Smooth muscle cell (in vitro differentiated cells): ENCODE measurements around the gene C16orf87. TPM values are rescaled to one million over a fixed set of nuclear protein-coding genes. Genes with fewer than 3 reads are reported as not detected.

Source experiments
- DNase-seq: peaks from one replicate; lab custom pipeline; 2025; ENCODE audit not compliant: unreplicated experiment; lab: John Stamatoyannopoulos, UW
- H2AFZ ChIP-seq: fragments of 200-600 bp; sonication (generic); 2 replicates; pipeline ENCODE4 v1.6.0; 2016; ENCODE audit warnings: antibody characterized with exemption, low read depth, mild to moderate bottlenecking
- H3F3A ChIP-seq: fragments of 200-600 bp; sonication (generic); 2 replicates; pipeline ENCODE4 v1.6.0; 2017; ENCODE audit warnings: antibody characterized with exemption, low read depth
- H3K27ac ChIP-seq: fragments of 200-600 bp; sonication (generic); 2 replicates; pipeline ENCODE4 v1.5.1; 2016; ENCODE audit warnings: low read depth, mild to moderate bottlenecking
- H3K27me3 ChIP-seq: fragments of 200-600 bp; sonication (generic); 2 replicates; pipeline ENCODE4 v1.6.1; 2016; ENCODE audit warnings: low read depth, mild to moderate bottlenecking
- H3K36me3 ChIP-seq: fragments of 200-600 bp; sonication (generic); 2 replicates; pipeline ENCODE4 v1.5.1; 2016; ENCODE audit warnings: low read depth
- H3K4me1 ChIP-seq: fragments of 200-600 bp; sonication (generic); 2 replicates; pipeline ENCODE4 v1.5.1; 2016; ENCODE audit warnings: low read depth
- H3K4me2 ChIP-seq: fragments of 200-600 bp; sonication (generic); 2 replicates; pipeline ENCODE4 v1.6.0; 2016; ENCODE audit warnings: mild to moderate bottlenecking
- H3K4me3 ChIP-seq: fragments of 200-600 bp; sonication (generic); 2 replicates; pipeline ENCODE4 v1.5.1; 2016; ENCODE audit warnings: mild to moderate bottlenecking
- H3K79me2 ChIP-seq: fragments of 200-600 bp; sonication (generic); 2 replicates; pipeline ENCODE4 v1.6.0; 2016; ENCODE audit warnings: low read depth, mild to moderate bottlenecking
- H3K9ac ChIP-seq: fragments of 200-600 bp; sonication (generic); 2 replicates; pipeline ENCODE4 v1.6.0; 2016; ENCODE audit warnings: low read depth
- H3K9me3 ChIP-seq: fragments of 200-600 bp; sonication (generic); replicated peaks from 2 replicates; pipeline ENCODE4 v1.5.1; 2016; ENCODE audit warnings: low read depth
- H4K20me1 ChIP-seq: fragments of 200-600 bp; sonication (generic); 2 replicates; pipeline ENCODE4 v1.6.0; 2016; ENCODE audit warnings: low read depth
- WGBS: methylation state at CpG from one replicate; pipeline ENCODE4 v1.1.7; 2016; ENCODE audit warnings: low lambda C conversion rate; 5-methylcytosine and 5-hydroxymethylcytosine counted together
- polyA plus RNA-seq: library from polyadenylated mRNA; unstranded; fragments of >200 nt; fragmentation: Nextera tagmentation; extraction: Ambion mirVana; gene quantifications from 2 replicates; pipeline ENCODE4 v1.2.1, GENCODE V29; 2016
- total RNA-seq: library from RNA; depleted of rRNA; stranded (reverse); fragments of >200 nt; gene quantifications from 2 replicates; pipeline ENCODE4 v1.2.3, GENCODE V29; 2014
- TF ChIP-seq, protein P1 (sequence below): fragments of 200-600 bp; sonication (generic); IDR thresholded peaks from 2 replicates; pipeline ENCODE4 v1.5.1; 2017; ENCODE audit warnings: borderline replicate concordance, mild to moderate bottlenecking, antibody characterized with exemption; ENCODE audit not compliant: insufficient read depth, poor library complexity, severe bottlenecking

Gene C16orf87
- total and polyA plus RNA-seq, 2 experiments from 2014 or later: 19.6 to 21.5 TPM

DNA sequence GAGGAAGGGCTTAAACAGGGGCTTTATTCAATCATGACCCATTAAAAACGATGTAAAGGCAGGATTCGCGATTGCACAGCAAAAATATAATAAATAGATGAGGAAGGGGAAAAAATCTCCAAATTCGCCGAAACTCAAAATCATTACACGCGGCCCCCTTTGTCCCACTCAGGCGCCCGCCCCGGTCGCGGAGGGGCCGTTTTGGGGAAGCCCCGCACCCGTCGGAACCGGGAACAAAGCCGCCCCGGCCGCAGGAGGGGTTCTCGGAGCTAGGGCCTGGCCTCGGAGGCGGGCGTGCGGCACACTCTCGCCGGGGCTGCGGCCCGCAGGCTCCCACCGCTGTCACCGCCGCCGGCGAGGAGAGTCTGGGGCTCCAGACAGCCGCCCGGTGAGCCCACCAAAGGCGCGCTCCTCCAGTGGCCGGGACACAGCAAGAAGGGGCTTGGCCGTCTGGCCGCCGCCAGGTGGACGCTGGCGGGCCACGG is 521 bp downstream of the C16orf87 start:
- H3K9ac ChIP-seq: peak overlapping the region; percentile 93
- no peak for DNase-seq
- peak overlapping the region; percentile 94 for H3K4me3 ChIP-seq
- under 1% methylated on average over 39 of the region's 45 CpGs for WGBS
- H3K79me2 ChIP-seq: peaks cover 46% of the 10 kb centered on the region
- H3K27me3 ChIP-seq: no peaks in the 10 kb centered on the region
- peak overlapping the region; percentile 88 for H3K27ac ChIP-seq
- peaks cover 7% of the 10 kb centered on the region for H3F3A ChIP-seq
- H3K36me3 ChIP-seq: no peaks in the 10 kb centered on the region
- H4K20me1 ChIP-seq: peaks cover 33% of the 10 kb centered on the region
- peaks cover 31% of the 10 kb centered on the region for H3K4me1 ChIP-seq
- TF ChIP-seq, protein P1, sequence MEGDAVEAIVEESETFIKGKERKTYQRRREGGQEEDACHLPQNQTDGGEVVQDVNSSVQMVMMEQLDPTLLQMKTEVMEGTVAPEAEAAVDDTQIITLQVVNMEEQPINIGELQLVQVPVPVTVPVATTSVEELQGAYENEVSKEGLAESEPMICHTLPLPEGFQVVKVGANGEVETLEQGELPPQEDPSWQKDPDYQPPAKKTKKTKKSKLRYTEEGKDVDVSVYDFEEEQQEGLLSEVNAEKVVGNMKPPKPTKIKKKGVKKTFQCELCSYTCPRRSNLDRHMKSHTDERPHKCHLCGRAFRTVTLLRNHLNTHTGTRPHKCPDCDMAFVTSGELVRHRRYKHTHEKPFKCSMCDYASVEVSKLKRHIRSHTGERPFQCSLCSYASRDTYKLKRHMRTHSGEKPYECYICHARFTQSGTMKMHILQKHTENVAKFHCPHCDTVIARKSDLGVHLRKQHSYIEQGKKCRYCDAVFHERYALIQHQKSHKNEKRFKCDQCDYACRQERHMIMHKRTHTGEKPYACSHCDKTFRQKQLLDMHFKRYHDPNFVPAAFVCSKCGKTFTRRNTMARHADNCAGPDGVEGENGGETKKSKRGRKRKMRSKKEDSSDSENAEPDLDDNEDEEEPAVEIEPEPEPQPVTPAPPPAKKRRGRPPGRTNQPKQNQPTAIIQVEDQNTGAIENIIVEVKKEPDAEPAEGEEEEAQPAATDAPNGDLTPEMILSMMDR: no peak
- peak overlapping the region; percentile 98 for H2AFZ ChIP-seq
- H3K4me2 ChIP-seq: peak overlapping the region; percentile 96
- H3K9me3 ChIP-seq: no peaks in the 10 kb centered on the region

DNA sequence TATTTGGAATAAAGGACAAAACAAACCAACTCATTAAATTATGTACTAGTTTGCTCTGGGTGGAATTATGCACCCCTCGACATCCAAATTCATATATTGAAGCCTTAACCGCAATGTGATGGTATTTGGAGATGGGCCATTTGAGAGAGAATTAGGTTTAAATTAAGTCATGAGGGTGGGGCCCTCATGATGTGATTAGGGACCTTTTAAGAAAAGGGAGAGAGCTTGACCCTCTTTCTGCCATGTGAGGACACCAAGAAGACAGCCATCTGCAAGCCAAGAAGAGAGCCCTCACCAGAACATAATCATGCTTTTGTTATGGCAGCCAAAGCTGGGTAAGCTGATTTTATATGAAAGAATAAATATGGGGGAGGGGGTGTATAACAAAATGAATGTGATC is 2.0 kb downstream of the C16orf87 start:
- Histone ChIP-seq H3K4me1 (peaks cover 31% of the 10 kb centered on the region), H3K4me2 (peak overlapping the region; percentile 96), H3K36me3 (no peaks in the 10 kb centered on the region), H3K27ac (peak overlapping the region; percentile 88), H3K4me3 (peak overlapping the region; percentile 94), H2AFZ (no peak overlapping the region), H3K9me3 (no peaks in the 10 kb centered on the region), H3K9ac (no peak overlapping the region), H3K27me3 (no peaks in the 10 kb centered on the region), H3K79me2 (peaks cover 61% of the 10 kb centered on the region), H3F3A (peaks cover 7% of the 10 kb centered on the region), H4K20me1 (peaks cover 43% of the 10 kb centered on the region)
- no peak for DNase-seq
- 97% methylated on average over 2 of the region's 2 CpGs for WGBS
- TF ChIP-seq, protein P1: no peak

DNA sequence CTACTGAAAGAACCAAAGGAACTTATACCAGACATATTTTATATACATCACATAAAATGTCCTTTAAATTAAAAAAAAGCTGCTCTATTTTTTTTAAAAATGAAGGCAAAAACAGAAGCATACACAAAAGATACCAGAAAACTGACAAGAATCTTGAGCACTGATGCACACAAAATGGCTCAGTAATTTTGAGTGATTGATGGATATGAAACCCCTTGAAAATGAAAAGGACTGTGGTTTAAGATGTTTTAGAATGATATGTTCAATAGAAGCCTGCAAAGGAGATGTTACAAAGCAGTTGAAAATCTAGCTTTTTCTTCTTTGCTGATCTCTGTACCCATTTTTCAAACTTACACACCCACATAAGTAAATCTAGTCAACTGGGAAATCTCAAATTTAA is 2.7 kb downstream of the C16orf87 start:
- Histone ChIP-seq H2AFZ (no peak overlapping the region), H3K4me1 (peaks cover 31% of the 10 kb centered on the region), H3K27me3 (no peaks in the 10 kb centered on the region), H3K4me2 (peak overlapping the region; percentile 96), H3F3A (peaks cover 7% of the 10 kb centered on the region), H3K9ac (no peak overlapping the region), H3K36me3 (no peaks in the 10 kb centered on the region), H3K27ac (no peak overlapping the region), H3K4me3 (peak overlapping the region; percentile 94), H3K9me3 (no peaks in the 10 kb centered on the region), H4K20me1 (peaks cover 43% of the 10 kb centered on the region), H3K79me2 (peaks cover 67% of the 10 kb centered on the region)
- TF ChIP-seq, protein P1: no peak
- DNase-seq: no peak

DNA sequence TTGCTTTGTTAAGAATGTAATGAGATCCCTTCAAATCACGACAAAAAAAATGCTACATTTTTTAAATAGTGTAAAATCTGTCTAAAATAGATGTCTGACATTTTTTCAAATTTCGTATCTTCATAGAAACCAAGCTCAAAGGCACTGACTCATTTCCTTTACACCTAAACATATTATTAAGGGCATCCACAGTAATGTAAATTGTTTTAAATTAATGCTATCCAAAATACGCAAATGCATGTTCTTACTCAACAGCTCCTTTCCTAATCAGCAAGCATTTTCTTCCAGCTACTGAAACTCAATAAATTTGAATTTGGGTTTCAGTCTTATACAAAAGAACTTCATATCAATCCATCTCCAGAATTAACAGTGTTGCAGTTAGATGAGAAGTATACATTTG is 4.3 kb downstream of the C16orf87 start:
- no peak for DNase-seq
- Histone ChIP-seq H3K4me1 (peaks cover 32% of the 10 kb centered on the region), H3K36me3 (no peaks in the 10 kb centered on the region), H3K9ac (no peak overlapping the region), H3K27ac (no peak overlapping the region), H3K27me3 (no peaks in the 10 kb centered on the region), H3K4me3 (no peak overlapping the region), H4K20me1 (peaks cover 59% of the 10 kb centered on the region), H3K9me3 (no peaks in the 10 kb centered on the region), H3F3A (peaks cover 6% of the 10 kb centered on the region), H3K4me2 (peak overlapping the region; percentile 5), H3K79me2 (peaks cover 83% of the 10 kb centered on the region), H2AFZ (no peak overlapping the region)
- 58% methylated on average over 3 of the region's 3 CpGs for WGBS
- TF ChIP-seq, protein P1: no peak
